ENCODE measurements around the gene GPR18. TPM values are rescaled to one million over a fixed set of nuclear protein-coding genes. Genes with fewer than 3 reads are reported as not detected.

Gene GPR18
- total RNA-seq, 2 experiments from 2014 or later, result 10.9 to 13.7 TPM

DNA sequence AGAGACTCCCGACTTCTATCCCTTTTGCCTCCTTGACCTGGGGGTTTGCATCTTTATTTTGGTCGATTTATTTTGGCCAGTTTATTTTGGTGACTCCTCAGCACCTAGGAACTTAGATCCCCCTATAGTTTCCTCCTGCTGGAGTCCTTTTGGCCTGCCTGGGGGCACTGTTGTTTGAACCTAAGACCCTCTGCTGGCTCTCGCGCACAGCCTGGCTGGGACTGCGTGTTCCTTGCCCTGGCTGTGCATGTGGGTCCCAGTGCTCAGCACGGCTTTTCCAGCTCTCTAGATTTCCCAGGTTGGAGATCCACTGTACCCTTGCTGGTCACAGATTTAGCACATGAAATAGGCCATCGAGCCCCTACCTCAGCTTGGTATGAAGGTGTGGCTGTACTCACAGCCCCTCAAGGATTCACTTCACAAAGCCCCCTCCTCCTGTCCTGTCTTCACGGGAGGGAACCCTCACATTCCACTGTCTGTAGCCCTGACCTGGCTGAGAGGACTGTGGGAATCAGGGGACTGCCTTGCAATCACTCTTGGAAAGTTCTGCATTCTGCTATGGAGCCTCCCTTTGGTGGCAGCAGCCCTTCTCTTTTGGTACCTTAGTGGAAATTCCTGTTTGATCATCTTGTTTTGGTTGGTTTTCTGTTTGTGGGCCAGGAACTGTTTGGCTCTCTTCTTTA, 49.2 kb downstream of the GPR18 start:
- H3K9me3 ChIP-seq (ENCODE audit: low read length), result no peaks in the 10 kb centered on the region
- H3K79me2 ChIP-seq (ENCODE audit: insufficient read depth, low read depth, low read length), result peaks cover 82% of the 10 kb centered on the region
- H3K9me2 ChIP-seq (ENCODE audit: insufficient read depth, low read length), result no peaks in the 10 kb centered on the region
- no TSS peak for BruUV-seq (replicated peaks)
- DNase-seq (ENCODE audit: low spot score), result no peak
- peaks cover 28% of the 10 kb centered on the region for H4K20me1 ChIP-seq (ENCODE audit: insufficient read depth, low read length)
- no peak overlapping the region for H3K4me2 ChIP-seq (ENCODE audit: low read length)
- CTCF ChIA-PET (ENCODE audit: unreplicated experiment), result no interaction called here
- peaks cover 28% of the 10 kb centered on the region for H3K36me3 ChIP-seq (ENCODE audit: insufficient read depth, low read length)
- no peak overlapping the region for H2AFZ ChIP-seq (ENCODE audit: low read length)
- POLR2A ChIA-PET, result interaction anchor here (1.4 kb wide), 1 partner anchor 19 kb away, joined by 5 read pairs; no protein-coding TSS in a partner anchor
- no peak overlapping the region for H3K4me3 ChIP-seq (ENCODE audit: low read depth, low read length, poor library complexity, severe bottlenecking)
- intact Hi-C loops (cut with micrococcal nuclease; ENCODE audit: unreplicated experiment), result no loop called here
- TF ChIP-seq EZH2phosphoT487 (IDR thresholded peaks at IDR 0.05; ENCODE audit: borderline replicate concordance, low read depth, low read length), result no peak
- TF ChIP-seq, protein P1, sequence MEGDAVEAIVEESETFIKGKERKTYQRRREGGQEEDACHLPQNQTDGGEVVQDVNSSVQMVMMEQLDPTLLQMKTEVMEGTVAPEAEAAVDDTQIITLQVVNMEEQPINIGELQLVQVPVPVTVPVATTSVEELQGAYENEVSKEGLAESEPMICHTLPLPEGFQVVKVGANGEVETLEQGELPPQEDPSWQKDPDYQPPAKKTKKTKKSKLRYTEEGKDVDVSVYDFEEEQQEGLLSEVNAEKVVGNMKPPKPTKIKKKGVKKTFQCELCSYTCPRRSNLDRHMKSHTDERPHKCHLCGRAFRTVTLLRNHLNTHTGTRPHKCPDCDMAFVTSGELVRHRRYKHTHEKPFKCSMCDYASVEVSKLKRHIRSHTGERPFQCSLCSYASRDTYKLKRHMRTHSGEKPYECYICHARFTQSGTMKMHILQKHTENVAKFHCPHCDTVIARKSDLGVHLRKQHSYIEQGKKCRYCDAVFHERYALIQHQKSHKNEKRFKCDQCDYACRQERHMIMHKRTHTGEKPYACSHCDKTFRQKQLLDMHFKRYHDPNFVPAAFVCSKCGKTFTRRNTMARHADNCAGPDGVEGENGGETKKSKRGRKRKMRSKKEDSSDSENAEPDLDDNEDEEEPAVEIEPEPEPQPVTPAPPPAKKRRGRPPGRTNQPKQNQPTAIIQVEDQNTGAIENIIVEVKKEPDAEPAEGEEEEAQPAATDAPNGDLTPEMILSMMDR (conservative IDR thresholded peaks at IDR 0.05; ENCODE audit: low read length), result no peak
- H3K27ac ChIP-seq (ENCODE audit: low read depth, low read length, poor library complexity, severe bottlenecking), result no peak overlapping the region
- peaks cover 49% of the 10 kb centered on the region for H3K4me1 ChIP-seq (ENCODE audit: insufficient read depth, low read length, poor library complexity, severe bottlenecking)

DNA sequence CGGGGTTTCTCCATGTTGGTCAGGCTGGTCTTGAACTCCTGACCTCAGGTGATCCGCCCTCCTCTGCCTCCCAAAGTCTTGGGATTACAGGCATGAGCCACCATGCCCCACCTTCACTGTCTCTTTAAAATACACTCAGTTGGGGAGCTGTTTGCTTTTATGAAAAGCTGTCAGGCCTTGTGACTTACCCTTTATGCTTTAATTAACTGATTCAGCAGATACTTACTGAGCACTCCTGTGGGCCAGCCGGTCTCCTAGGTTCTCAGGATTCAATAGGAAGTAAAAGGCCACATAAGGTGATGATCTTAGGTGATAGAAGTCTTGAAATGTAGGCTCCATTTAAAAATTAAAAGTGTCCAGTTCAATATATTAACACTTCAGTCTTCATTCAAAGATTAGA, 50.0 kb downstream of the GPR18 start:
- intact Hi-C loops (cut with micrococcal nuclease; ENCODE audit: unreplicated experiment), result no loop called here
- POLR2A ChIA-PET, result interaction anchor here (0.9 to 2.0 kb wide), 2 partner anchors 23 to 50 kb away, joined by 5 to 9 read pairs; partner anchors contain the start of gene GPR18

More for the DNA sequence above, 50.0 kb downstream of the GPR18 start:
- no peak overlapping the region for H3K4me2 ChIP-seq (ENCODE audit: low read length)
- H3K9me3 ChIP-seq (ENCODE audit: low read length), result no peaks in the 10 kb centered on the region
- DNase-seq (ENCODE audit: low spot score), result no peak
- H3K4me1 ChIP-seq (ENCODE audit: insufficient read depth, low read length, poor library complexity, severe bottlenecking), result peaks cover 54% of the 10 kb centered on the region
- no peak overlapping the region for H2AFZ ChIP-seq (ENCODE audit: low read length)
- peaks cover 85% of the 10 kb centered on the region for H3K79me2 ChIP-seq (ENCODE audit: insufficient read depth, low read depth, low read length)
- peaks cover 35% of the 10 kb centered on the region for H4K20me1 ChIP-seq (ENCODE audit: insufficient read depth, low read length)
- peaks cover 28% of the 10 kb centered on the region for H3K36me3 ChIP-seq (ENCODE audit: insufficient read depth, low read length)
- no peak overlapping the region for H3K4me3 ChIP-seq (ENCODE audit: low read depth, low read length, poor library complexity, severe bottlenecking)
- H3K9me2 ChIP-seq (ENCODE audit: insufficient read depth, low read length), result no peaks in the 10 kb centered on the region
- CTCF ChIA-PET (ENCODE audit: unreplicated experiment), result no interaction called here
- TF ChIP-seq EZH2phosphoT487 (IDR thresholded peaks at IDR 0.05; ENCODE audit: borderline replicate concordance, low read depth, low read length), result no peak
- TF ChIP-seq, protein P1 (conservative IDR thresholded peaks at IDR 0.05; ENCODE audit: low read length), result no peak
- no TSS peak for BruUV-seq (replicated peaks)
- no peak overlapping the region for H3K27ac ChIP-seq (ENCODE audit: low read depth, low read length, poor library complexity, severe bottlenecking)

All from OCI-LY7 (cell line).